Mesendoderm (in vitro differentiated cells): Measurements from ENCODE around the gene PTGR2. TPM values are rescaled to one million over a fixed set of nuclear protein-coding genes. Genes with fewer than 3 reads are reported as not detected.

Source experiments
- DNase-seq: peaks from one replicate; pipeline ENCODE4 v3.0.0; 2013
- H2AK5ac ChIP-seq: 2 replicates; pipeline ENCODE4 v1.6.1; 2013; ENCODE audit warnings: low read length, inconsistent platforms
- H2BK120ac ChIP-seq: 2 replicates; pipeline ENCODE4 v1.6.1; 2013; ENCODE audit warnings: low read depth, mild to moderate bottlenecking, low read length, moderate library complexity, mixed read lengths
- H2BK15ac ChIP-seq: replicated peaks from 2 replicates; pipeline ENCODE4 v1.6.1; 2013; ENCODE audit warnings: low read depth, mild to moderate bottlenecking, moderate library complexity
- H2BK5ac ChIP-seq: 2 replicates; pipeline ENCODE4 v1.6.1; 2013; ENCODE audit warnings: low read length, inconsistent platforms
- H3K18ac ChIP-seq: 2 replicates; pipeline ENCODE4 v1.6.1; 2013; ENCODE audit warnings: mild to moderate bottlenecking, low read length, mixed read lengths
- H3K23ac ChIP-seq: one replicate; pipeline ENCODE4 v1.6.1; 2013; ENCODE audit warnings: low read length
- H3K27ac ChIP-seq: 2 replicates; pipeline ENCODE4 v1.5.1; 2013; ENCODE audit warnings: low read depth, mild to moderate bottlenecking, inconsistent platforms, low read length, moderate library complexity
- H3K27me3 ChIP-seq: 2 replicates; pipeline ENCODE4 v1.6.1; 2013; ENCODE audit warnings: low read length, control low read depth, mild to moderate bottlenecking, inconsistent platforms; ENCODE audit not compliant: insufficient read depth, poor library complexity
- H3K36me3 ChIP-seq: 2 replicates; pipeline ENCODE4 v1.6.1; 2013; ENCODE audit warnings: low read length, inconsistent platforms; ENCODE audit not compliant: control insufficient read depth, insufficient read depth
- H3K4ac ChIP-seq: one replicate; pipeline ENCODE4 v1.6.1; 2013; ENCODE audit warnings: low read depth, mild to moderate bottlenecking, low read length, moderate library complexity
- H3K4me1 ChIP-seq: 2 replicates; pipeline ENCODE4 v1.6.1; 2013; ENCODE audit warnings: low read depth, low read length, inconsistent platforms; ENCODE audit not compliant: control insufficient read depth
- H3K4me2 ChIP-seq: 2 replicates; pipeline ENCODE4 v1.6.1; 2013; ENCODE audit warnings: low read length
- H3K4me3 ChIP-seq: 2 replicates; pipeline ENCODE4 v1.5.1; 2013; ENCODE audit warnings: mild to moderate bottlenecking, low read length
- H3K56ac ChIP-seq: one replicate; pipeline ENCODE4 v1.6.1; 2013; ENCODE audit warnings: low read length
- H3K79me1 ChIP-seq: 2 replicates; pipeline ENCODE4 v1.6.1; 2013; ENCODE audit warnings: low read length, inconsistent platforms
- H3K79me2 ChIP-seq: 2 replicates; pipeline ENCODE4 v1.6.1; 2013; ENCODE audit warnings: mild to moderate bottlenecking, low read length; ENCODE audit not compliant: control insufficient read depth, insufficient read depth
- H3K9ac ChIP-seq: 2 replicates; pipeline ENCODE4 v1.6.1; 2013; ENCODE audit warnings: low read length, inconsistent platforms
- H4K5ac ChIP-seq: one replicate; pipeline ENCODE4 v1.6.1; 2013; ENCODE audit warnings: low read length
- H4K8ac ChIP-seq: one replicate; pipeline ENCODE4 v1.6.1; 2013; ENCODE audit warnings: low read depth, mild to moderate bottlenecking, control low read depth, low read length, moderate library complexity
- WGBS: extraction: QIAGEN DNeasy Blood & Tissue Kit; methylation state at CpG from one replicate; pipeline ENCODE4 v1.1.7; 2013; ENCODE audit warnings: low lambda C conversion rate, missing lambda C conversion rate; ENCODE audit not compliant: insufficient coverage; ENCODE audit errors: extremely low coverage; 5-methylcytosine and 5-hydroxymethylcytosine counted together
- polyA plus RNA-seq, 2 experiments: library from polyadenylated mRNA; stranded (reverse); fragments of 200-250 nt; gene quantifications; one replicate each; pipeline ENCODE4 v1.2.3, GENCODE V29; 2013

The PTGR2 gene
- polyA plus RNA-seq (2013, experiment 1 of 2), result 11.1 TPM
- 12.3 TPM for polyA plus RNA-seq (2013, experiment 2 of 2)

- H3K4me1 ChIP-seq, result no peaks in the 10 kb centered on the region
- H3K36me3 ChIP-seq, result no peaks in the 10 kb centered on the region
- DNase-seq, result peak; percentile 99
Observed at GRCh38 chr14:73851567-73852382, at the start of gene PTGR2. Gene PTGR2, plus strand, starts transcription at chr14:73851831. Its CDS starts 7,032 bp downstream, at chr14:73858863.

GRCh38 chr14:73802431-73803188 is 49.0 kb upstream of the PTGR2 start:
- no peak overlapping the region for H2BK5ac ChIP-seq
- H4K5ac ChIP-seq, result no peak overlapping the region
- no peak overlapping the region for H3K9ac ChIP-seq
- H3K79me1 ChIP-seq, result no peaks in the 10 kb centered on the region
- no peak overlapping the region for H3K4me2 ChIP-seq
- no peak overlapping the region for H3K56ac ChIP-seq
- H3K4ac ChIP-seq, result no peak overlapping the region
- DNase-seq, result peak; percentile 78
- H4K8ac ChIP-seq, result no peak overlapping the region
- no peaks in the 10 kb centered on the region for H3K4me1 ChIP-seq
- no peak overlapping the region for H2BK15ac ChIP-seq
- H2BK120ac ChIP-seq, result no peak overlapping the region
- H3K23ac ChIP-seq, result no peak overlapping the region
- H3K79me2 ChIP-seq, result no peaks in the 10 kb centered on the region
- no peak overlapping the region for H2AK5ac ChIP-seq
- H3K27me3 ChIP-seq, result no peaks in the 10 kb centered on the region
- H3K18ac ChIP-seq, result no peak overlapping the region
- H3K36me3 ChIP-seq, result no peaks in the 10 kb centered on the region
- no peak overlapping the region for H3K4me3 ChIP-seq
- WGBS, result no CpG with 5 or more reads among the region's 10 CpGs
- H3K27ac ChIP-seq, result no peak overlapping the region

More at GRCh38 chr14:73851567-73852382, at the start of gene PTGR2:
- Histone ChIP-seq H4K8ac (peak within 1 kb of the TSS; percentile 86), H2BK5ac (peak within 1 kb of the TSS; percentile 23), H3K18ac (peak within 1 kb of the TSS; percentile 77), H3K9ac (peak within 1 kb of the TSS; percentile 94), H3K79me2 (peaks cover 4% of the 10 kb centered on the region), H2BK15ac (no peak within 1 kb of the TSS), H3K4me3 (peak within 1 kb of the TSS; percentile 97), H2AK5ac (peak within 1 kb of the TSS; percentile 11), H3K56ac (peak within 1 kb of the TSS; percentile 94), H3K79me1 (peaks cover 2% of the 10 kb centered on the region), H3K4ac (no peak within 1 kb of the TSS), H3K23ac (peak within 1 kb of the TSS; percentile 45), H3K4me2 (peak within 1 kb of the TSS; percentile 64), H3K27me3 (no peaks in the 10 kb centered on the region), H4K5ac (no peak within 1 kb of the TSS), H3K27ac (peak within 1 kb of the TSS; percentile 86), H2BK120ac (no peak within 1 kb of the TSS)
- no CpG with 5 or more reads among the region's 51 CpGs for WGBS

GRCh38 chr14:73804636-73805035 is 47.0 kb upstream of the PTGR2 start:
- Histone ChIP-seq H3K79me1 (no peaks in the 10 kb centered on the region), H3K23ac (no peak overlapping the region), H3K9ac (no peak overlapping the region), H3K4me2 (no peak overlapping the region), H3K79me2 (no peaks in the 10 kb centered on the region), H3K4me1 (no peaks in the 10 kb centered on the region), H3K4ac (no peak overlapping the region), H4K8ac (no peak overlapping the region), H2AK5ac (no peak overlapping the region), H3K27me3 (no peaks in the 10 kb centered on the region), H3K27ac (no peak overlapping the region), H3K56ac (no peak overlapping the region), H4K5ac (no peak overlapping the region), H2BK5ac (no peak overlapping the region), H3K36me3 (no peaks in the 10 kb centered on the region), H3K18ac (no peak overlapping the region), H3K4me3 (no peak overlapping the region), H2BK120ac (no peak overlapping the region), H2BK15ac (no peak overlapping the region)
- no peak for DNase-seq
- WGBS, result no CpG with 5 or more reads among the region's 2 CpGs

- WGBS, result no CpG with 5 or more reads among the region's 1 CpG
Observed at GRCh38 chr14:73807457-73807856, 44.2 kb upstream of the PTGR2 start.

GRCh38 chr14:73809391-73809790 is 42.2 kb upstream of the PTGR2 start:
- Histone ChIP-seq H4K5ac (no peak overlapping the region), H3K79me1 (no peaks in the 10 kb centered on the region), H3K9ac (no peak overlapping the region), H2AK5ac (no peak overlapping the region), H2BK15ac (no peak overlapping the region), H3K4me1 (no peaks in the 10 kb centered on the region), H3K23ac (no peak overlapping the region), H2BK120ac (no peak overlapping the region), H3K79me2 (no peaks in the 10 kb centered on the region), H3K4ac (no peak overlapping the region), H3K27me3 (peaks cover 2% of the 10 kb centered on the region), H3K56ac (no peak overlapping the region), H2BK5ac (no peak overlapping the region), H3K4me2 (no peak overlapping the region), H3K4me3 (no peak overlapping the region), H3K18ac (no peak overlapping the region), H3K36me3 (no peaks in the 10 kb centered on the region), H4K8ac (no peak overlapping the region), H3K27ac (no peak overlapping the region)
- no CpG with 5 or more reads among the region's 6 CpGs for WGBS
- no peak for DNase-seq

More at GRCh38 chr14:73807457-73807856, 44.2 kb upstream of the PTGR2 start:
- Histone ChIP-seq H3K4me2 (no peak overlapping the region), H3K4me1 (no peaks in the 10 kb centered on the region), H3K4ac (no peak overlapping the region), H3K36me3 (no peaks in the 10 kb centered on the region), H2AK5ac (no peak overlapping the region), H4K8ac (no peak overlapping the region), H3K56ac (no peak overlapping the region), H4K5ac (no peak overlapping the region), H3K27ac (no peak overlapping the region), H3K23ac (no peak overlapping the region), H3K27me3 (peaks cover 2% of the 10 kb centered on the region), H2BK120ac (no peak overlapping the region), H2BK5ac (no peak overlapping the region), H2BK15ac (no peak overlapping the region), H3K79me1 (no peaks in the 10 kb centered on the region), H3K4me3 (no peak overlapping the region), H3K18ac (no peak overlapping the region), H3K9ac (no peak overlapping the region), H3K79me2 (no peaks in the 10 kb centered on the region)
- DNase-seq, result no peak
